ENCODE measurements around the gene FAM174C. TPM values are rescaled to one million over a fixed set of nuclear protein-coding genes. Genes with fewer than 3 reads are reported as not detected.

Gene FAM174C
- total and polyA plus RNA-seq, 9 donors = 0.30 to 72.5 (median 26.7) TPM

GRCh38 chr19:1264801-1265614 lies 10.3 kb upstream of the FAM174C start:
- Histone ChIP-seq H3K27me3 (no peaks in the 10 kb centered on the region), H3K36me3 (no peaks in the 10 kb centered on the region), H3K4me3 (no peak overlapping the region), H3K4me1 (ENCODE audit: insufficient read depth) (peaks cover 35% of the 10 kb centered on the region), H3K9me3 (no peaks in the 10 kb centered on the region), H3K27ac (peak overlapping the region; percentile 86 to 93)
- intact Hi-C loops (cut with DNase I) = no loop called here
- 66 to 71% (median 70%) methylated on average over 24 to 26 of the region's 26 CpGs for WGBS, 3 donors
- no peak for TF ChIP-seq CTCF (IDR thresholded peaks at IDR 0.05)
- no peak for TF ChIP-seq POLR2A (IDR thresholded peaks at IDR 0.05)
- TF ChIP-seq EP300 (IDR thresholded peaks at IDR 0.05) = no peak
- peak; percentile 78 to 89 (median 82) for DNase-seq

- 6 to 12% (median 11%) methylated on average over 24 to 28 of the region's 28 CpGs for WGBS, 3 donors
- no peak for TF ChIP-seq CTCF (IDR thresholded peaks at IDR 0.05)
- TF ChIP-seq EP300 (IDR thresholded peaks at IDR 0.05) = no peak
- no peak for TF ChIP-seq POLR2A (IDR thresholded peaks at IDR 0.05)
- DNase-seq = peak in 4 of 5 donors; percentile 66 to 75 (median 72)
- no peaks in the 10 kb centered on the region for H3K36me3 ChIP-seq
- no peaks in the 10 kb centered on the region for H3K9me3 ChIP-seq
- peak overlapping the region; percentile 86 to 93 for H3K27ac ChIP-seq
- H3K27me3 ChIP-seq = no peaks in the 10 kb centered on the region
- H3K4me3 ChIP-seq = peak overlapping the region; percentile 49
- intact Hi-C loops (cut with DNase I) = loop anchor here in 3 of 4 donors (1.0 to 2.0 kb wide), 2 partner anchors 21 kb away; no protein-coding TSS in a partner anchor
- H3K4me1 ChIP-seq (ENCODE audit: insufficient read depth) = peaks cover 30% of the 10 kb centered on the region
Measured at GRCh38 chr19:1265615-1266128, 9.7 kb upstream of the FAM174C start.

- intact Hi-C loops (cut with DNase I) = loop anchor here in 3 of 4 donors (1.0 to 2.0 kb wide), 2 partner anchors 22 kb away; no protein-coding TSS in a partner anchor
- no peaks in the 10 kb centered on the region for H3K36me3 ChIP-seq
- H3K27me3 ChIP-seq = no peaks in the 10 kb centered on the region
- peak overlapping the region; percentile 86 to 93 for H3K27ac ChIP-seq
- DNase-seq = peak; percentile 85 to 90 (median 87)
- peaks cover 36% of the 10 kb centered on the region for H3K4me1 ChIP-seq (ENCODE audit: insufficient read depth)
- TF ChIP-seq EP300 (IDR thresholded peaks at IDR 0.05) (no peak), CTCF (IDR thresholded peaks at IDR 0.05) (no peak), POLR2A (IDR thresholded peaks at IDR 0.05) (no peak)
- WGBS, 3 donors = 1 to 3% (median 2%) methylated on average over 51 to 84 of the region's 84 CpGs
- peak overlapping the region; percentile 49 for H3K4me3 ChIP-seq
- no peaks in the 10 kb centered on the region for H3K9me3 ChIP-seq
Measured at GRCh38 chr19:1266129-1266915, 9.0 kb upstream of the FAM174C start.

GRCh38 chr19:1266916-1267476 lies 8.3 kb upstream of the FAM174C start:
- 1 to 2% (median 1%) methylated on average over 18 to 59 of the region's 59 CpGs for WGBS, 3 donors

More at GRCh38 chr19:1266916-1267476, 8.3 kb upstream of the FAM174C start:
- Histone ChIP-seq H3K36me3 (no peaks in the 10 kb centered on the region), H3K27me3 (no peaks in the 10 kb centered on the region), H3K4me1 (ENCODE audit: insufficient read depth) (peaks cover 39% of the 10 kb centered on the region), H3K4me3 (peak overlapping the region; percentile 49), H3K9me3 (no peaks in the 10 kb centered on the region), H3K27ac (peak overlapping the region; percentile 86 to 93)
- intact Hi-C loops (cut with DNase I) = loop anchor here (1.0 to 2.0 kb wide), 2 partner anchors 22 to 23 kb away; no protein-coding TSS in a partner anchor
- peak; percentile 70 to 90 (median 82) for DNase-seq
- TF ChIP-seq EP300 (IDR thresholded peaks at IDR 0.05) (no peak), CTCF (IDR thresholded peaks at IDR 0.05) (peak; percentile 85 to 100 (median 100)), POLR2A (IDR thresholded peaks at IDR 0.05) (peak; percentile 36)
